ENCODE results near the gene UBAC2.

The UBAC2 gene

GRCh38 chr13:99217461-99218110 lies 16.9 kb downstream of the UBAC2 start:
- peaks cover 8 to 29% of the 10 kb centered on the region in 2 donors for H3K4me1 ChIP-seq (ENCODE audit: control insufficient read depth in 1 of 2, insufficient read depth in 2 of 2, low read length in 2 of 2)
- no peaks in the 10 kb centered on the region for H3K27me3 ChIP-seq (ENCODE audit: low read depth, low read length)
- H3K27ac ChIP-seq (ENCODE audit: low read length) = no peak overlapping the region
- H3K36me3 ChIP-seq (ENCODE audit: control insufficient read depth in 1 of 2, insufficient read depth in 2 of 2, low read length in 2 of 2) = no peaks in the 10 kb centered on the region
- no peaks in the 10 kb centered on the region for H3K9me3 ChIP-seq (ENCODE audit: control insufficient read depth in 1 of 2, low read length in 2 of 2)
- no peak overlapping the region for H3K4me3 ChIP-seq (ENCODE audit: low read depth in 1 of 2, low read length in 2 of 2)

DNA sequence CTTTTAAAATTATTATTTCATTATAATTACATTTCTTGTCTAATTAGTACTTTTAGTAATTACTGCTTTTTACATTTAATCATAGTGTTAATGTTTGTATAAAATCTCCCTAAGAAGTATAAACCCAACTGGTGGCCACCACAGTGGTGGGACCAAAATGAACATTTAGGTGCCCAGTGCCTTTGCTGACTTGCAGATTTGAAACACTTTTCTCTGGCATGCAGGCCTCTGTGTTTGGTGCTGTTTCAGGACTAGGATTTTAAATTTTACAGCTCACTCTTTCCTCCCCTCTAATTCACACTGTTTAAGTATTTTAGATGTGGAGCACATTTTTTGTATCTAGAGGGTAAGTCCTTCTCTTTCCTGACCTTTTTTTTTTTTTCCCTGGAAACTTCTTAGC lies 17.5 kb downstream of the UBAC2 start:
- Histone ChIP-seq H3K27ac (ENCODE audit: low read length) (no peak overlapping the region), H3K4me1 (ENCODE audit: control insufficient read depth in 1 of 2, insufficient read depth in 2 of 2, low read length in 2 of 2) (peaks cover 8 to 29% of the 10 kb centered on the region in 2 donors)

GRCh38 chr13:99218545-99218944 lies 17.9 kb downstream of the UBAC2 start:
- no peaks in the 10 kb centered on the region for H3K36me3 ChIP-seq (ENCODE audit: control insufficient read depth in 1 of 2, insufficient read depth in 2 of 2, low read length in 2 of 2)
- H3K4me1 ChIP-seq (ENCODE audit: control insufficient read depth in 1 of 2, insufficient read depth in 2 of 2, low read length in 2 of 2) = peaks cover 8 to 29% of the 10 kb centered on the region in 2 donors
- peak overlapping the region; percentile 16 for H3K27ac ChIP-seq (ENCODE audit: low read length)
- no peak overlapping the region for H3K4me3 ChIP-seq (ENCODE audit: low read depth in 1 of 2, low read length in 2 of 2)
- H3K27me3 ChIP-seq (ENCODE audit: low read depth, low read length) = no peaks in the 10 kb centered on the region
- no peaks in the 10 kb centered on the region for H3K9me3 ChIP-seq (ENCODE audit: control insufficient read depth in 1 of 2, low read length in 2 of 2)

More for the DNA sequence above, 17.5 kb downstream of the UBAC2 start:
- Histone ChIP-seq H3K4me3 (ENCODE audit: low read depth in 1 of 2, low read length in 2 of 2) (no peak overlapping the region), H3K36me3 (ENCODE audit: control insufficient read depth in 1 of 2, insufficient read depth in 2 of 2, low read length in 2 of 2) (no peaks in the 10 kb centered on the region), H3K27me3 (ENCODE audit: low read depth, low read length) (no peaks in the 10 kb centered on the region), H3K9me3 (ENCODE audit: control insufficient read depth in 1 of 2, low read length in 2 of 2) (no peaks in the 10 kb centered on the region)

DNA sequence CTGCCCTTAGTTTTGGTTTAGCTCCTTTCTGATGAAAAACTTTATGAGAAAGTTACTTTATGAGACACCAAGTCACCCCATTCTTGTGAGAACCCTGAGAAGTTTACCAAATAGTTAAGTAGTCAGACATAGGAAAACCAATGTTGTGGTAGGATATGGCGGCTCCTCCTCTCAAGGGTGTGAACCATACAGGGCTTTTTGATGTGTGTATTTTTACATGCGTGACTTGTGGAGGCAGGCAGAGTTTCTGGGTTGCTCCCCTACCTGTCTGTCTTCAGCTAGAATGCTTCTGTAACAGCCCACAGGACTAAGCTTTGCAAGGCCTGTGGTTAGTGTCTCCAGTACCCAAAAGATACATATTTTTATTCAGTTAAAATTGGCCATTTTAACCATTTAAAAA lies 18.3 kb downstream of the UBAC2 start:
- Histone ChIP-seq H3K9me3 (ENCODE audit: control insufficient read depth in 1 of 2, low read length in 2 of 2) (no peaks in the 10 kb centered on the region), H3K27ac (ENCODE audit: low read length) (peak overlapping the region; percentile 16), H3K4me1 (ENCODE audit: control insufficient read depth in 1 of 2, insufficient read depth in 2 of 2, low read length in 2 of 2) (peaks cover 8 to 29% of the 10 kb centered on the region in 2 donors), H3K36me3 (ENCODE audit: control insufficient read depth in 1 of 2, insufficient read depth in 2 of 2, low read length in 2 of 2) (no peaks in the 10 kb centered on the region), H3K4me3 (ENCODE audit: low read depth in 1 of 2, low read length in 2 of 2) (no peak overlapping the region), H3K27me3 (ENCODE audit: low read depth, low read length) (no peaks in the 10 kb centered on the region)

- Histone ChIP-seq H3K4me1 (ENCODE audit: control insufficient read depth in 1 of 2, insufficient read depth in 2 of 2, low read length in 2 of 2) (peaks cover 8 to 26% of the 10 kb centered on the region in 2 donors), H3K9me3 (ENCODE audit: control insufficient read depth in 1 of 2, low read length in 2 of 2) (no peaks in the 10 kb centered on the region), H3K27me3 (ENCODE audit: low read depth, low read length) (no peaks in the 10 kb centered on the region), H3K36me3 (ENCODE audit: control insufficient read depth in 1 of 2, insufficient read depth in 2 of 2, low read length in 2 of 2) (no peaks in the 10 kb centered on the region), H3K27ac (ENCODE audit: low read length) (no peak overlapping the region), H3K4me3 (ENCODE audit: low read depth in 1 of 2, low read length in 2 of 2) (no peak overlapping the region)
Observed at GRCh38 chr13:99220199-99220935, 19.7 kb downstream of the UBAC2 start.

- H3K4me3 ChIP-seq (ENCODE audit: low read depth in 1 of 2, low read length in 2 of 2) = no peak overlapping the region
- no peaks in the 10 kb centered on the region for H3K36me3 ChIP-seq (ENCODE audit: control insufficient read depth in 1 of 2, insufficient read depth in 2 of 2, low read length in 2 of 2)
- peaks cover 15 to 40% of the 10 kb centered on the region in 2 donors for H3K4me1 ChIP-seq (ENCODE audit: control insufficient read depth in 1 of 2, insufficient read depth in 2 of 2, low read length in 2 of 2)
- no peaks in the 10 kb centered on the region for H3K9me3 ChIP-seq (ENCODE audit: control insufficient read depth in 1 of 2, low read length in 2 of 2)
- no peak overlapping the region for H3K27ac ChIP-seq (ENCODE audit: low read length)
- H3K27me3 ChIP-seq (ENCODE audit: low read depth, low read length) = no peaks in the 10 kb centered on the region
Observed at GRCh38 chr13:99221567-99222239, 21.0 kb downstream of the UBAC2 start.

DNA sequence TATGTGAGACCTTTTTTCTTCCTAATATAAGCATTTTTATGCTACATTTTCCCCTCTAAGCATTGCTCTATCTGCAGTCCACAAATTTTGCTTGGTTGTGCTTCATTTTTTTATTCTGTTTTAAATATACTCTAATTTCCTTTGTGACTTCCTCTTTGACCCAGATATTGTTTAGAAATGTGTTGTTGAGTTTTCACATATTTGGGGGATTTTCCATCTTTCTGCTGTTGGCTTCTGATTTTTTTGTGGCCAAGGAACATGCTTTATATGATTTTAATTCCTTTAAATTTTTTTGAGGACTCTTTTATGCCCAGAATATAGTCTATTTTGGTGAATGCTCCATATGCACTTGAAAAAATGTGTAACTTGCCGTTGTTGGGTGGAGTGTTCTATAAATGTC lies 22.9 kb downstream of the UBAC2 start:
- H3K27ac ChIP-seq (ENCODE audit: low read length) = no peak overlapping the region

GRCh38 chr13:99224021-99224420 lies 23.4 kb downstream of the UBAC2 start:
- no peak overlapping the region for H3K27ac ChIP-seq (ENCODE audit: low read length)
- no peaks in the 10 kb centered on the region for H3K9me3 ChIP-seq (ENCODE audit: control insufficient read depth in 1 of 2, low read length in 2 of 2)
- H3K4me3 ChIP-seq (ENCODE audit: low read depth in 1 of 2, low read length in 2 of 2) = no peak overlapping the region
- H3K27me3 ChIP-seq (ENCODE audit: low read depth, low read length) = no peaks in the 10 kb centered on the region
- H3K4me1 ChIP-seq (ENCODE audit: control insufficient read depth in 1 of 2, insufficient read depth in 2 of 2, low read length in 2 of 2) = peaks cover 7 to 33% of the 10 kb centered on the region in 2 donors
- H3K36me3 ChIP-seq (ENCODE audit: control insufficient read depth in 1 of 2, insufficient read depth in 2 of 2, low read length in 2 of 2) = no peaks in the 10 kb centered on the region

More for the DNA sequence above, 22.9 kb downstream of the UBAC2 start:
- Histone ChIP-seq H3K9me3 (ENCODE audit: control insufficient read depth in 1 of 2, low read length in 2 of 2) (no peaks in the 10 kb centered on the region), H3K27me3 (ENCODE audit: low read depth, low read length) (no peaks in the 10 kb centered on the region), H3K36me3 (ENCODE audit: control insufficient read depth in 1 of 2, insufficient read depth in 2 of 2, low read length in 2 of 2) (no peaks in the 10 kb centered on the region), H3K4me3 (ENCODE audit: low read depth in 1 of 2, low read length in 2 of 2) (no peak overlapping the region), H3K4me1 (ENCODE audit: control insufficient read depth in 1 of 2, insufficient read depth in 2 of 2, low read length in 2 of 2) (peaks cover 9 to 33% of the 10 kb centered on the region in 2 donors)

- Histone ChIP-seq H3K4me1 (ENCODE audit: control insufficient read depth in 1 of 2, insufficient read depth in 2 of 2, low read length in 2 of 2) (peaks cover 7 to 30% of the 10 kb centered on the region in 2 donors), H3K9me3 (ENCODE audit: control insufficient read depth in 1 of 2, low read length in 2 of 2) (no peaks in the 10 kb centered on the region), H3K27me3 (ENCODE audit: low read depth, low read length) (no peaks in the 10 kb centered on the region), H3K4me3 (ENCODE audit: low read depth in 1 of 2, low read length in 2 of 2) (no peak overlapping the region), H3K36me3 (ENCODE audit: control insufficient read depth in 1 of 2, insufficient read depth in 2 of 2, low read length in 2 of 2) (no peaks in the 10 kb centered on the region), H3K27ac (ENCODE audit: low read length) (no peak overlapping the region)
Observed at GRCh38 chr13:99225078-99225477, 24.4 kb downstream of the UBAC2 start.

DNA sequence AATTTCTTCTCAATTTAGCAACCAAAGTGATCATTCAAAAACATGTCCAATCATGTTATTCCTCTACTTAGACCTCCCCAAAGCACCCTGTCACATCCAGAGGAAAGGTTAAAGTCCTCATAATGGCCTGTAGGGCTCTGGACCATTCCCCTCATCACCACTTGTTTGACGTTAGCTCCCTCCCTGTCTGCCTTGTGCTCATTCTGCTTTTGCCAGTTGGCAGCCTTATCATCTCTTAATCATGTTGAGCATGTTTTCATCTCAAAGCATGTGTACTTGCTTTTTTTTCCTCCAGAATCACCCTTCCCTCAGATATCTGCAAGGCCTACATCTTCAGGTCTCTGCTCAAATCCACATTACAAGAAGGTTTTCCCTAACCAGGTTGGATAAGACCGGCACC lies 25.9 kb downstream of the UBAC2 start:
- Histone ChIP-seq H3K4me3 (ENCODE audit: low read depth in 1 of 2, low read length in 2 of 2) (no peak overlapping the region), H3K27ac (ENCODE audit: low read length) (no peak overlapping the region), H3K4me1 (ENCODE audit: control insufficient read depth in 1 of 2, insufficient read depth in 2 of 2, low read length in 2 of 2) (peaks cover 7 to 28% of the 10 kb centered on the region in 2 donors)

DNA sequence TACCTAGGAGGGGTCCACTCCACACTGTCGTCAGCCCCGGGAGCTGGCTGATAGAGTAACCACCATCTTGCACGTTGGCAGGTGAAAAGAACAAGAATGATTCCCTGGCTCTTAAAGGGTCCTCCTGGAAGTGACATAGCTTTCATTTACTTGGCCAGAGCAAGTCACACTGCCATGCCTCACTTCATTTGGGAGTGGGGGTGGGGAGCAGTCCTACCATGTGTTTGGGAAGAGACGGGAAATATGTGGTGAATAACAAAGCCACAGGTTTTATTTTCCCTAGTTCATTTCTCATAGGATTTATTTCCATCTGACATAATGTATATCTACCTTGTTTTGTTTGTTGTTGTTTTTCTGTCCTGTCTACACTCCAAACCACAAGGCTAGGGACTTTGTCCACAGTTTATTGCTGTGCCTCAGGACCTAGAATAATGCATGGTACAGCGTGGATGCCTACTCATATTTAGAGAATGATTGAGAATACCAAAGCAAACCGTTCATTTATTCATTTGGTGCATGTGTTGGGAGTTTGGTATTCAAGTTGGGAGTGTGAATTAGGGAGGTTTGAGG lies 26.8 kb downstream of the UBAC2 start:
- no peaks in the 10 kb centered on the region for H3K9me3 ChIP-seq (ENCODE audit: control insufficient read depth in 1 of 2, low read length in 2 of 2)
- no peaks in the 10 kb centered on the region for H3K27me3 ChIP-seq (ENCODE audit: low read depth, low read length)
- no peak overlapping the region for H3K4me3 ChIP-seq (ENCODE audit: low read depth in 1 of 2, low read length in 2 of 2)
- no peaks in the 10 kb centered on the region for H3K36me3 ChIP-seq (ENCODE audit: control insufficient read depth in 1 of 2, insufficient read depth in 2 of 2, low read length in 2 of 2)
- no peak overlapping the region for H3K27ac ChIP-seq (ENCODE audit: low read length)
- H3K4me1 ChIP-seq (ENCODE audit: control insufficient read depth in 1 of 2, insufficient read depth in 2 of 2, low read length in 2 of 2) = peaks cover 7 to 28% of the 10 kb centered on the region in 2 donors

More for the DNA sequence above, 25.9 kb downstream of the UBAC2 start:
- Histone ChIP-seq H3K36me3 (ENCODE audit: control insufficient read depth in 1 of 2, insufficient read depth in 2 of 2, low read length in 2 of 2) (no peaks in the 10 kb centered on the region), H3K9me3 (ENCODE audit: control insufficient read depth in 1 of 2, low read length in 2 of 2) (no peaks in the 10 kb centered on the region), H3K27me3 (ENCODE audit: low read depth, low read length) (no peaks in the 10 kb centered on the region)

Measured in muscle layer of duodenum (tissue), 2 donors.